Esophagus squamous epithelium (tissue), 4 donors: ENCODE data around the gene SMARCD1.

Source experiments
- POLR2A ChIP-seq, 4 donors: fragments of 450-650 bp; IDR thresholded peaks; one replicate each; pipeline ENCODE4 v1.6.1; 2017; ENCODE audit warnings: antibody characterized with exemption in 4 of 4, mild to moderate bottlenecking in 4 of 4, moderate library complexity in 3 of 4
- TF ChIP-seq, protein P1 (sequence below), 6 experiments: fragments of 450-650 bp in 4 of 6; fragments of 200-600 bp in 2 of 6; sonication (generic) in 2 of 6; IDR thresholded peaks; one replicate each; pipeline ENCODE4 v1.5.1; 2016 to 2019; ENCODE audit warnings: antibody characterized with exemption in 6 of 6, mild to moderate bottlenecking in 4 of 6, moderate library complexity in 4 of 6

GRCh38 chr12:50089730-50090129 lies 4.6 kb downstream of the SMARCD1 start:
- TF ChIP-seq, protein P1, sequence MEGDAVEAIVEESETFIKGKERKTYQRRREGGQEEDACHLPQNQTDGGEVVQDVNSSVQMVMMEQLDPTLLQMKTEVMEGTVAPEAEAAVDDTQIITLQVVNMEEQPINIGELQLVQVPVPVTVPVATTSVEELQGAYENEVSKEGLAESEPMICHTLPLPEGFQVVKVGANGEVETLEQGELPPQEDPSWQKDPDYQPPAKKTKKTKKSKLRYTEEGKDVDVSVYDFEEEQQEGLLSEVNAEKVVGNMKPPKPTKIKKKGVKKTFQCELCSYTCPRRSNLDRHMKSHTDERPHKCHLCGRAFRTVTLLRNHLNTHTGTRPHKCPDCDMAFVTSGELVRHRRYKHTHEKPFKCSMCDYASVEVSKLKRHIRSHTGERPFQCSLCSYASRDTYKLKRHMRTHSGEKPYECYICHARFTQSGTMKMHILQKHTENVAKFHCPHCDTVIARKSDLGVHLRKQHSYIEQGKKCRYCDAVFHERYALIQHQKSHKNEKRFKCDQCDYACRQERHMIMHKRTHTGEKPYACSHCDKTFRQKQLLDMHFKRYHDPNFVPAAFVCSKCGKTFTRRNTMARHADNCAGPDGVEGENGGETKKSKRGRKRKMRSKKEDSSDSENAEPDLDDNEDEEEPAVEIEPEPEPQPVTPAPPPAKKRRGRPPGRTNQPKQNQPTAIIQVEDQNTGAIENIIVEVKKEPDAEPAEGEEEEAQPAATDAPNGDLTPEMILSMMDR (IDR thresholded peaks at IDR 0.05) = no peak
- TF ChIP-seq POLR2A (IDR thresholded peaks at IDR 0.05) = no peak
